SU-DHL-6 (cell line): ENCODE data around the gene FBXO38.

Source experiments
- H2AFZ ChIP-seq: fragments of 200-600 bp; sonication (generic); 2 replicates; pipeline ENCODE4 v1.6.1; 2014; ENCODE audit warnings: low read depth, mild to moderate bottlenecking, moderate library complexity, mixed read lengths, antibody characterized with exemption, low read length; ENCODE audit not compliant: severe bottlenecking
- H3F3A ChIP-seq: fragments of 200-600 bp; shearing (Covaris generic); 2 replicates; pipeline ENCODE4 v1.6.0; 2016; ENCODE audit warnings: antibody characterized with exemption, mild to moderate bottlenecking; ENCODE audit not compliant: insufficient read depth
- H3K27ac ChIP-seq: fragments of 200-600 bp; sonication (generic); 2 replicates; pipeline ENCODE4 v1.5.1; 2016; ENCODE audit warnings: low read depth, mild to moderate bottlenecking, low read length, moderate library complexity, mixed read lengths
- H3K27me3 ChIP-seq: fragments of 200-600 bp; sonication (generic), shearing (Covaris generic); 2 replicates; pipeline ENCODE4 v1.6.0; 2014; ENCODE audit warnings: mild to moderate bottlenecking, low read length
- H3K36me3 ChIP-seq: fragments of 200-600 bp; sonication (generic); 2 replicates; pipeline ENCODE4 v1.6.1; 2014; ENCODE audit warnings: mild to moderate bottlenecking, low read length, mixed read lengths
- H3K4me2 ChIP-seq: fragments of 300-600, 200-600 bp; shearing (Covaris generic), sonication (generic); 2 replicates; pipeline ENCODE4 v1.6.0; 2014; ENCODE audit warnings: low read length, low read depth, mild to moderate bottlenecking; ENCODE audit not compliant: poor library complexity, severe bottlenecking
- H3K4me3 ChIP-seq: fragments of 200-600 bp; sonication (generic); 2 replicates; pipeline ENCODE4 v1.5.1; 2014; ENCODE audit warnings: antibody characterized with exemption, low read length, mild to moderate bottlenecking, mixed read lengths; ENCODE audit not compliant: insufficient read depth, poor library complexity, severe bottlenecking
- H3K79me2 ChIP-seq: fragments of 200-600 bp; sonication (generic); 2 replicates; pipeline ENCODE4 v1.6.1; 2014; ENCODE audit warnings: mild to moderate bottlenecking, low read length, moderate library complexity; ENCODE audit not compliant: insufficient read depth
- H3K9ac ChIP-seq: fragments of 200-600 bp; sonication (generic); 2 replicates; pipeline ENCODE4 v1.7.0; 2014; ENCODE audit warnings: mild to moderate bottlenecking, low read length
- H3K9me2 ChIP-seq: fragments of 200-600 bp; sonication (generic); replicated peaks from 2 replicates; pipeline ENCODE4 v1.6.1; 2014; ENCODE audit warnings: low read length; ENCODE audit not compliant: insufficient read depth
- H3K9me3 ChIP-seq: fragments of 200-600 bp; sonication (generic); 2 replicates; pipeline ENCODE4 v1.6.1; 2014; ENCODE audit warnings: low read length, mixed read lengths; ENCODE audit not compliant: insufficient read depth
- H4K20me1 ChIP-seq: fragments of 200-600 bp; sonication (generic); 2 replicates; pipeline ENCODE4 v1.6.1; 2014; ENCODE audit warnings: low read depth, mild to moderate bottlenecking, antibody characterized with exemption, low read length, moderate library complexity, mixed read lengths
- CTCF ChIP-seq: fragments of 200-600 bp; sonication (generic); IDR thresholded peaks from one replicate; pipeline ENCODE4 v1.5.1; 2017; ENCODE audit warnings: antibody characterized with exemption, mild to moderate bottlenecking, low read length, moderate library complexity; ENCODE audit not compliant: insufficient read depth, poor library complexity, severe bottlenecking
- EZH2phosphoT487 ChIP-seq: fragments of 200-600 bp; sonication (generic), shearing (Covaris generic); conservative IDR thresholded peaks from 2 replicates; pipeline ENCODE4 v1.6.1; 2018; ENCODE audit warnings: mild to moderate bottlenecking, antibody characterized with exemption, low read length, moderate library complexity, mixed read lengths

Gene FBXO38

GRCh38 chr5:148418511-148418910, 34.8 kb downstream of the FBXO38 start:
- Histone ChIP-seq H2AFZ (no peak overlapping the region), H3K4me2 (no peak overlapping the region), H3K27me3 (no peaks in the 10 kb centered on the region), H4K20me1 (no peaks in the 10 kb centered on the region), H3K9me2 (no peaks in the 10 kb centered on the region), H3K9me3 (no peaks in the 10 kb centered on the region), H3K4me3 (no peak overlapping the region), H3K79me2 (no peaks in the 10 kb centered on the region), H3F3A (no peaks in the 10 kb centered on the region), H3K9ac (no peak overlapping the region), H3K36me3 (peaks cover 41% of the 10 kb centered on the region; the same call in 1 of the 2 replicates), H3K27ac (no peak overlapping the region)
- TF ChIP-seq EZH2phosphoT487, result no peak
- TF ChIP-seq CTCF, result no peak

GRCh38 chr5:148421661-148422060, 37.9 kb downstream of the FBXO38 start:
- TF ChIP-seq EZH2phosphoT487, result no peak
- no peak for TF ChIP-seq CTCF
- Histone ChIP-seq H3K4me3 (no peak overlapping the region), H3K9ac (no peak overlapping the region), H3K4me2 (no peak overlapping the region), H3K9me2 (no peaks in the 10 kb centered on the region), H3K79me2 (no peaks in the 10 kb centered on the region), H2AFZ (no peak overlapping the region), H3K9me3 (no peaks in the 10 kb centered on the region), H4K20me1 (no peaks in the 10 kb centered on the region), H3F3A (no peaks in the 10 kb centered on the region), H3K27ac (no peak overlapping the region), H3K27me3 (no peaks in the 10 kb centered on the region), H3K36me3 (peaks cover 38% of the 10 kb centered on the region)

- H3F3A ChIP-seq, result no peaks in the 10 kb centered on the region
- H3K4me3 ChIP-seq, result no peak overlapping the region
- peaks cover 40% of the 10 kb centered on the region for H3K36me3 ChIP-seq
- no peaks in the 10 kb centered on the region for H3K9me3 ChIP-seq
- TF ChIP-seq EZH2phosphoT487 (no peak), CTCF (no peak)
- H2AFZ ChIP-seq, result no peak overlapping the region
- 0 out of 2 replicates have a peak, but pooled peaks cover 4% of the 10 kb centered on the region for H4K20me1 ChIP-seq
- no peak overlapping the region for H3K27ac ChIP-seq
- H3K9ac ChIP-seq, result no peak overlapping the region
- no peaks in the 10 kb centered on the region for H3K79me2 ChIP-seq
- H3K4me2 ChIP-seq, result no peak overlapping the region
- H3K27me3 ChIP-seq, result no peaks in the 10 kb centered on the region
- no peaks in the 10 kb centered on the region for H3K9me2 ChIP-seq
Observed at GRCh38 chr5:148425808-148426207, 42.0 kb downstream of the FBXO38 start.
